ENCODE results near the gene PTRHD1.

Gene PTRHD1

DNA sequence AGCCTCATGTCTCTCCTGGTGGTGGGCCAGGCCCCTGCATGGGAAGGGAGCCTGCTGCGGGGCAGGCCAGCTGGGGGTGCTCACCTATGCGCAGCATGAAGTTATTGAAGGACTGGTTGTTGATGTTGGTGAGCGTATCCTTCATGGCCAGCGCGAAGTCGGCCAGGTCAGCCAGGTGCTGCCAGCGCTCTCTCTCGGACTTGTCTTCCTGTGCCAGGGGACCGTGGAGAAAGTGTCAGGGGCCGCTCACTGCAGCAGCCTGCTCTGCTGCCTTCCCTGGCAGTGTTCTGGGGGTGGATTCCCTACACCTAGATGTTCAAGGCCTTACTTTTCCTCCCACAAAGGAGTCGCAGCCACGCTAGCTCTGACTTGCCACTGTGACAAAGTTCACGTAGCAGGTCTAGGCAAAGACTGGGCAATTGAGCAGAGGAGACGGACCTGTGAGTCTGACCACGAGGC lies 28.3 kb upstream of the PTRHD1 start:
- no peak overlapping the region for H3K4me3 ChIP-seq (ENCODE audit: low read depth, low read length)
- no peak for TF ChIP-seq MAX (IDR thresholded peaks at IDR 0.05; ENCODE audit: low read depth, low read length)
- TF ChIP-seq POLR2A (IDR thresholded peaks at IDR 0.05; ENCODE audit: extremely low read depth, insufficient read length): no peak
- TF ChIP-seq, protein P1, sequence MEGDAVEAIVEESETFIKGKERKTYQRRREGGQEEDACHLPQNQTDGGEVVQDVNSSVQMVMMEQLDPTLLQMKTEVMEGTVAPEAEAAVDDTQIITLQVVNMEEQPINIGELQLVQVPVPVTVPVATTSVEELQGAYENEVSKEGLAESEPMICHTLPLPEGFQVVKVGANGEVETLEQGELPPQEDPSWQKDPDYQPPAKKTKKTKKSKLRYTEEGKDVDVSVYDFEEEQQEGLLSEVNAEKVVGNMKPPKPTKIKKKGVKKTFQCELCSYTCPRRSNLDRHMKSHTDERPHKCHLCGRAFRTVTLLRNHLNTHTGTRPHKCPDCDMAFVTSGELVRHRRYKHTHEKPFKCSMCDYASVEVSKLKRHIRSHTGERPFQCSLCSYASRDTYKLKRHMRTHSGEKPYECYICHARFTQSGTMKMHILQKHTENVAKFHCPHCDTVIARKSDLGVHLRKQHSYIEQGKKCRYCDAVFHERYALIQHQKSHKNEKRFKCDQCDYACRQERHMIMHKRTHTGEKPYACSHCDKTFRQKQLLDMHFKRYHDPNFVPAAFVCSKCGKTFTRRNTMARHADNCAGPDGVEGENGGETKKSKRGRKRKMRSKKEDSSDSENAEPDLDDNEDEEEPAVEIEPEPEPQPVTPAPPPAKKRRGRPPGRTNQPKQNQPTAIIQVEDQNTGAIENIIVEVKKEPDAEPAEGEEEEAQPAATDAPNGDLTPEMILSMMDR (IDR thresholded peaks at IDR 0.05; ENCODE audit: low read depth, low read length): no peak
- no peak for TF ChIP-seq MYC (IDR thresholded peaks at IDR 0.05; ENCODE audit: low read depth, low read length)
- DNase-seq (ENCODE audit: low read depth): no peak

GRCh38 chr2:24820598-24821432 lies 27.6 kb upstream of the PTRHD1 start:
- TF ChIP-seq MYC (IDR thresholded peaks at IDR 0.05; ENCODE audit: low read depth, low read length) (no peak), POLR2A (IDR thresholded peaks at IDR 0.05; ENCODE audit: extremely low read depth, insufficient read length) (no peak), MAX (IDR thresholded peaks at IDR 0.05; ENCODE audit: low read depth, low read length) (no peak)
- TF ChIP-seq, protein P1 (IDR thresholded peaks at IDR 0.05; ENCODE audit: low read depth, low read length): no peak
- no peak for DNase-seq (ENCODE audit: low read depth)
- no peak overlapping the region for H3K4me3 ChIP-seq (ENCODE audit: low read depth, low read length)

DNA sequence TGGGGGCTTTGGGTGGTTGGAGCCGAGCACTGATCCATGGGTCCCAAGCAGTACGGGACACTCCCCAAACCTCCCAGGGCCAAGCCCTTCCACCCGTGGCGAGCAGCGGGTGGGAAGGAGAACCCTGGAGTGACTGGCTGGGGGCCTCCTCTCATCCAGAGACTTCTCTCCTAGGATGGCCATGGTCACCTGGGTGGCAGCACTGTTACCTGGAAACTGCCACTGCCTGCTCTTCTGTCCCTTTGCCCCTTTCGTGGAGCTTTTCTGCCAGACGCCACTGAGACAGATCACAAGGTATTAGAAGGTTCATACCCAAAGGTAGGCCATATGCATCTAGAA lies 27.0 kb upstream of the PTRHD1 start:
- no peak overlapping the region for H3K4me3 ChIP-seq (ENCODE audit: low read depth, low read length)
- no peak for TF ChIP-seq MAX (IDR thresholded peaks at IDR 0.05; ENCODE audit: low read depth, low read length)
- TF ChIP-seq, protein P1 (IDR thresholded peaks at IDR 0.05; ENCODE audit: low read depth, low read length): no peak
- no peak for TF ChIP-seq POLR2A (IDR thresholded peaks at IDR 0.05; ENCODE audit: extremely low read depth, insufficient read length)
- no peak for TF ChIP-seq MYC (IDR thresholded peaks at IDR 0.05; ENCODE audit: low read depth, low read length)
- no peak for DNase-seq (ENCODE audit: low read depth)

DNA sequence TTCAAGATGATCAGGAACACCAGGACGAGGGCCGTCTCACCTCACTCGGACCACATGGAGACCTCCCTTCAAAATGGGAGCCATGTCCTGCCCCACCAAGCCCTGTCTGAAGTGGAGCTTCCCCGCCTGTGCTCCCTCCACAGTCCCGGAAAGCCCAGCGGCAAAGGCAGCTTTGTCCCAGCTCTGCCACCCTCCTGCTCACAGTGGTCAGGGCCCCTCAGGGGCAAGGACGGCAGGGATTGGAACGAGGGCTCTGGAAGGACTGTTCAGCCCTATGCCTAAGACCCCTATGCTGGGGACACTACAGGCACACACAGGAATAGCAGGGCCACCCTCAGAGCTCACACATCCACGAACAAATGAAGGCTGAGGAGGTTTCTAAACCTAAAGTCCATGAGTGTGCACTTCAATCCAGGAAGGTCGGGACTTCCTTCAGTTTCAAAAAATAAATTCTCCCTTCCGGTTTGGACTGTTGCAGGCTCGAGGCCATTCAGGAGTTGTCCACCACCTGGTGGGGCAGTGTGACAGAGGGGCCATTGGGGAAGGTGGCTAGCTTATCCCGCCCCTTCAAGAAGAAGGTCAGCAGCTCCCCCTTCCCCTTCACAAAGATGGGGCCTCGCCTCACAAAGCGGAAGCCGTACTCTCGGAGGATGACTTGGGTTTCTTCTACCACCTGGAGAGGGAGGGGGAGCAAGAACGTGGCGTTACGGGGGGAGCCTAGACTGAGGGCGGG lies 26.4 kb upstream of the PTRHD1 start:
- no peak overlapping the region for H3K4me3 ChIP-seq (ENCODE audit: low read depth, low read length)
- TF ChIP-seq MAX (IDR thresholded peaks at IDR 0.05; ENCODE audit: low read depth, low read length) (no peak), POLR2A (IDR thresholded peaks at IDR 0.05; ENCODE audit: extremely low read depth, insufficient read length) (no peak), MYC (IDR thresholded peaks at IDR 0.05; ENCODE audit: low read depth, low read length) (no peak)
- TF ChIP-seq, protein P1 (IDR thresholded peaks at IDR 0.05; ENCODE audit: low read depth, low read length): no peak
- no peak for DNase-seq (ENCODE audit: low read depth)

DNA sequence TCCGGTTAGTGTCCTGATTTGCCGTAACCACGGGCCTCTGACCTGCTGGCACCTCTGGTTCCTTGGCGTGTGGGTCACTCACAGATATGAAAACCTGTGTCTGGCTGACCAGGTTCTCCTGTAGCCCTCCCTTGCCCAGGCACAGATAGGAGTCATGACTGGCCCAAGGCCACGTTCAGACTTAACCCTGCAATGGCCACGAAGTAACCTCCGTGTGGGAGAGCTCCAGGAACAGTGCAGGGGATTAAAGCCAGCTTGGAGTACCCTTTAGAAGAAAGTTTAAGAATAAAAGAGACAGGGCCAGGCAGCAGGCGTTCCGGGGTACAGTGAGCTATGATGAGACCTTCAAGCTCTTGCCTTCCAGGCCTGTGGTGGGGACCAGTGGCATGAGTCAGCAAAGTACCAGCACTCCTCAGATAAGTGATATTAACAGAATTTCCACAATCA lies 25.6 kb upstream of the PTRHD1 start:
- DNase-seq (ENCODE audit: low read depth): no peak
- no peak overlapping the region for H3K4me3 ChIP-seq (ENCODE audit: low read depth, low read length)
- TF ChIP-seq POLR2A (IDR thresholded peaks at IDR 0.05; ENCODE audit: extremely low read depth, insufficient read length) (no peak), MAX (IDR thresholded peaks at IDR 0.05; ENCODE audit: low read depth, low read length) (no peak), MYC (IDR thresholded peaks at IDR 0.05; ENCODE audit: low read depth, low read length) (no peak)
- TF ChIP-seq, protein P1 (IDR thresholded peaks at IDR 0.05; ENCODE audit: low read depth, low read length): no peak
